Tibial nerve (tissue), 4 donors: ENCODE measurements around the gene MYL12A. TPM values are rescaled to one million over a fixed set of nuclear protein-coding genes. Genes with fewer than 3 reads are reported as not detected.

ENCODE experiments used
- DNase-seq, 2 donors: peaks; one replicate each; pipeline ENCODE4 v3.0.0-alpha.2; 2019; ENCODE audit warnings: low spot score in 2 of 2
- H3K27ac ChIP-seq, 4 donors: fragments of 200-600 bp; sonication (generic) in 3 of 4; one replicate each; pipeline ENCODE4 v1.5.1; 2017 to 2019; ENCODE audit warnings: mild to moderate bottlenecking in 1 of 4
- H3K27me3 ChIP-seq, 2 donors: fragments of 200-600 bp; sonication (generic) in 1 of 2; one replicate each; pipeline versions ENCODE4 v1.5.1 to v1.6.0; 2017 to 2019
- H3K36me3 ChIP-seq, 3 donors: fragments of 200-600 bp; sonication (generic); one replicate each; pipeline ENCODE4 v1.5.1; 2018 to 2019
- H3K4me1 ChIP-seq, 4 donors: fragments of 200-600 bp; sonication (generic) in 3 of 4; one replicate each; pipeline ENCODE4 v1.5.1; 2017 to 2019
- H3K4me3 ChIP-seq, 4 donors: fragments of 200-600 bp; sonication (generic) in 3 of 4; one replicate each; pipeline ENCODE4 v1.5.1; 2017 to 2019; ENCODE audit warnings: mild to moderate bottlenecking in 1 of 4, moderate library complexity in 1 of 4
- H3K9me3 ChIP-seq, 4 donors: fragments of 200-600 bp; sonication (generic) in 3 of 4; one replicate each; pipeline ENCODE4 v1.5.1; 2017 to 2019
- CTCF ChIP-seq, 5 experiments: fragments of 200-600 bp in 3 of 5; fragments of 450-650 bp in 2 of 5; sonication (generic) in 3 of 5; IDR thresholded peaks; one replicate each; pipeline ENCODE4 v1.5.1; 2016 to 2019; ENCODE audit warnings: antibody characterized with exemption in 5 of 5, mild to moderate bottlenecking in 3 of 5, moderate library complexity in 2 of 5
- EP300 ChIP-seq, 2 donors: sonication (generic); formaldehyde crosslinking; IDR thresholded peaks; one replicate each; pipeline ENCODE4 v1.6.1; 2017; ENCODE audit warnings: antibody characterized with exemption in 2 of 2, mild to moderate bottlenecking in 1 of 2
- POLR2A ChIP-seq, 2 donors: fragments of 450-650 bp; IDR thresholded peaks; one replicate each; pipeline ENCODE4 v1.6.1; 2017; ENCODE audit warnings: antibody characterized with exemption in 2 of 2, mild to moderate bottlenecking in 2 of 2, moderate library complexity in 2 of 2
- WGBS, 2 donors: methylation state at CpG; one replicate each; pipeline ENCODE4 v1.1.5; 2018; 5-methylcytosine and 5-hydroxymethylcytosine counted together
- total RNA-seq, 4 donors: library from RNA; depleted of rRNA; stranded (reverse); fragments of >200 nt; gene quantifications; one replicate each; pipeline ENCODE4 v1.1.0, GENCODE V29; 2016

The MYL12A gene
- total RNA-seq, 4 donors from 2014 or later = 387 to 515 (median 415) TPM

- Histone ChIP-seq H3K36me3 (peaks cover 0 to 63% (median 14%) of the 10 kb centered on the region in 3 donors), H3K4me3 (no peak overlapping the region), H3K27ac (no peak overlapping the region), H3K9me3 (no peaks in the 10 kb centered on the region), H3K27me3 (no peaks in the 10 kb centered on the region), H3K4me1 (peaks cover 0 to 53% (median 27%) of the 10 kb centered on the region in 4 donors)
- TF ChIP-seq CTCF (IDR thresholded peaks at IDR 0.05) = no peak
- TF ChIP-seq EP300 (IDR thresholded peaks at IDR 0.05) = no peak
- no peak for TF ChIP-seq POLR2A (IDR thresholded peaks at IDR 0.05)
- DNase-seq = no peak
- 64 to 65% methylated on average over 5 of the region's 5 CpGs for WGBS, 2 donors
Observed at GRCh38 chr18:3255611-3256165, 8.1 kb downstream of the MYL12A start.

GRCh38 chr18:3256693-3257626 lies 9.4 kb downstream of the MYL12A start:
- peaks cover 0 to 44% (median 17%) of the 10 kb centered on the region in 4 donors for H3K4me1 ChIP-seq
- WGBS, 2 donors = 34 to 53% methylated on average over 5 of the region's 5 CpGs
- peaks cover 0 to 63% (median 14%) of the 10 kb centered on the region in 3 donors for H3K36me3 ChIP-seq
- peak overlapping the region in 2 of 4 donors; percentile 26 to 48 for H3K27ac ChIP-seq
- no peaks in the 10 kb centered on the region for H3K9me3 ChIP-seq
- no peak for DNase-seq
- H3K27me3 ChIP-seq = no peaks in the 10 kb centered on the region
- H3K4me3 ChIP-seq = no peak overlapping the region
- TF ChIP-seq EP300 (IDR thresholded peaks at IDR 0.05) (no peak), CTCF (IDR thresholded peaks at IDR 0.05) (no peak), POLR2A (IDR thresholded peaks at IDR 0.05) (no peak)

- H3K27ac ChIP-seq = no peak overlapping the region
- TF ChIP-seq EP300 (IDR thresholded peaks at IDR 0.05) (no peak), CTCF (IDR thresholded peaks at IDR 0.05) (no peak), POLR2A (IDR thresholded peaks at IDR 0.05) (no peak)
- WGBS, 2 donors = 85 to 95% methylated on average over 2 of the region's 2 CpGs
- H3K27me3 ChIP-seq = no peaks in the 10 kb centered on the region
- no peak overlapping the region for H3K4me3 ChIP-seq
- DNase-seq = no peak
- no peaks in the 10 kb centered on the region for H3K9me3 ChIP-seq
- peaks cover 0 to 42% (median 15%) of the 10 kb centered on the region in 4 donors for H3K4me1 ChIP-seq
- peaks cover 0 to 63% (median 14%) of the 10 kb centered on the region in 3 donors for H3K36me3 ChIP-seq
Observed at GRCh38 chr18:3257627-3258120, 10.1 kb downstream of the MYL12A start.

- no peak for TF ChIP-seq EP300 (IDR thresholded peaks at IDR 0.05)
- TF ChIP-seq CTCF (IDR thresholded peaks at IDR 0.05) = no peak
- TF ChIP-seq POLR2A (IDR thresholded peaks at IDR 0.05) = no peak
- Histone ChIP-seq H3K4me3 (peak overlapping the region; percentile 77 to 98 (median 88)), H3K4me1 (peaks cover 0 to 65% (median 38%) of the 10 kb centered on the region in 4 donors), H3K27me3 (no peaks in the 10 kb centered on the region), H3K36me3 (peaks cover 0 to 33% (median 6%) of the 10 kb centered on the region in 3 donors), H3K9me3 (no peaks in the 10 kb centered on the region), H3K27ac (peak overlapping the region; percentile 94 to 98 (median 97))
- no peak for DNase-seq
- whole genome bisulfite sequencing, 2 donors = 12 to 13% methylated on average over 5 of the region's 5 CpGs
Observed at GRCh38 chr18:3260995-3261372, 13.4 kb downstream of the MYL12A start.
